Measurements from ENCODE around the gene NKIRAS2. TPM values are rescaled to one million over a fixed set of nuclear protein-coding genes. Genes with fewer than 3 reads are reported as not detected.
A peak's percentile ranks its signal among the peaks of the same experiment; 100 is the strongest.

Gene NKIRAS2
- total and polyA plus RNA-seq, 2 of the 4 experiments (the other 2 are of a cell fraction), result 25.6 to 51.8 TPM

DNA sequence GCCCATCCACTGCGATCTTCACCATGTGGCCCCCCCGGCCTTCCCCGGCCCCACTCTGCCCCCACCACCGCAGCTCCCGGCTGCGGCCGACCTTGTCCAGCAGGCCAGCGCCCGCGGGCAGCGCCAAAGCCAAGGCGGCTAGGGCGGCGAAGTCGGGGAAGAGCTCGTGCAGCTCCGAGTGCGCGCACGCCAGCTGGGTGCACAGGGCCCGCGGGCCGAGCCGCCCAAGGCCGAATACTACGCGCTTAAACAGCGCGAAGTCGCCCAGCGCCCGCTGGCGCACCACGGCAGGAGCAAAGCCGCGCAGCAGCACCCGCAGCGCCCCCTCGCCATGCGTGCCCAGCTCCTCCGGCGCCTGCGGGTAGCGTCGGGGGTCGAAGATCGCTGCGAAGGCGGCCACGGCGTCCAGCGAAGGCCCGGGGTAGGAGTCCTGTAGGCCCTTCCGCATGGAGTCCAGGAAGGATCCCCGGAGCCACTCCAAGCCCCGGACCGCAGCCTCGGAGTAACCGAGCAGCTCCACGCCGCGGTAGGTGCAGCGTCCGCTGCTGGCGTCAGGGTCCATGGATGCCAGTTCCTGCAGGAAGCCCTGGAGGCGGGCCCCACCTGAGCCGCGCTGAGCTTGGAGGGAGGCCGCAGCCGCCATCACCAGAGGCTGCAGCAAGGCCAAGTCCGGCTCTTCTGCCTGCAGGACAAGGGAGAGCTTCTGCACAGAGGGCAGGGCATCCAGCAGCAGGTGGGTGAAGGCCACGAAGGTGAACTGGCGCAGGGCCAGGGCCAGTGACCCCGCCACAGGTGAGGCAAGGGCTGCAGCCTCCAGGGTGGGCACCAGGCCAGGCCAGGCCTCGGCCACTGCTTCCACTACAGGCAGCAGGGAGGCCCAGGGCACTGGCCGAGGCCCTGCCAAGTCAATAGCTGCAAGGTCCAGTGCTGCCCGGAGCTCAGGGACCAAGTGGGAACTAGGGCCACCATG lies 20.2 kb downstream of the NKIRAS2 start:
- H2BK120ac ChIP-seq (ENCODE audit: low read depth, low read length), result no peak overlapping the region
- H3K4me1 ChIP-seq (ENCODE audit: control insufficient read depth, insufficient read depth, low read length), result no peaks in the 10 kb centered on the region
- peak overlapping the region; percentile 16 for H2AK9ac ChIP-seq (replicated peaks; ENCODE audit: low read depth, low read length, poor library complexity)
- dilution Hi-C loops (cut with HindIII; ENCODE audit: low sequenced_read_pairs, unreplicated experiment), result no loop called here
- ATAC-seq (ENCODE audit: low read depth) (peak; percentile 35; the same call in 1 of the 2 replicates), DNase-seq (no peak)
- no peak for TF ChIP-seq RAD21 (IDR thresholded peaks at IDR 0.05; ENCODE audit: low read length)
- TF ChIP-seq MAZ (IDR thresholded peaks at IDR 0.05; ENCODE audit: borderline replicate concordance, low read depth, low read length), result no peak
- TF ChIP-seq RFX5 (IDR thresholded peaks at IDR 0.05; ENCODE audit: low read depth, low read length), result no peak
- TF ChIP-seq FOS (IDR thresholded peaks at IDR 0.05; ENCODE audit: low read depth, low read length), result no peak
- no peak for TF ChIP-seq MAFK (IDR thresholded peaks at IDR 0.05; ENCODE audit: low read depth, low read length)
- no peak for TF ChIP-seq BHLHE40 (IDR thresholded peaks at IDR 0.05; ENCODE audit: low read depth, low read length)
- in situ Hi-C loops (cut with MboI; ENCODE audit: low sequenced_read_pairs), result no loop called here
- H3K23ac ChIP-seq (ENCODE audit: low read depth, low read length), result no peak overlapping the region
- no TSS peak for BruUV-seq (replicated peaks)
- H3K27ac ChIP-seq (ENCODE audit: insufficient read depth, low read length), result no peak overlapping the region
- no peaks in the 10 kb centered on the region for H3K36me3 ChIP-seq (ENCODE audit: control insufficient read depth, insufficient read depth, low read length)
- H4K5ac ChIP-seq (ENCODE audit: low read depth, low read length), result no peak overlapping the region
- WGBS, 2 experiments (ENCODE audit: extremely low coverage in 2 of 2, insufficient read length in 1 of 2), result 47% methylated on average over 61 of the region's 77 CpGs; no CpG with 5 or more reads in 1 of the 2 experiments
- H3K79me1 ChIP-seq (ENCODE audit: low read depth in 1 of 2, low read length in 2 of 2), result no peaks in the 10 kb centered on the region
- no peak overlapping the region for H2AK5ac ChIP-seq (ENCODE audit: low read depth, low read length)
- peaks cover 38% of the 10 kb centered on the region for H3K27me3 ChIP-seq (ENCODE audit: control insufficient read depth, insufficient read depth, low read length)
- intact Hi-C loops (cut with micrococcal nuclease), result no loop called here
- ChIA-PET CTCF (interaction anchor here (0.6 kb wide), 1 partner anchor 15 kb away, joined by 3 read pairs; no protein-coding TSS in a partner anchor), POLR2A (ENCODE audit: unreplicated experiment) (no interaction called here)
- H3K4me3 ChIP-seq (ENCODE audit: insufficient read depth, low read depth, low read length), result no peak overlapping the region
- H4K8ac ChIP-seq (ENCODE audit: low read depth in 2 of 2, low read length in 2 of 2), result no peak overlapping the region
- no peak overlapping the region for H3K18ac ChIP-seq (ENCODE audit: low read depth, low read length)
- no peak overlapping the region for H2AFZ ChIP-seq (replicated peaks; ENCODE audit: low read length, poor library complexity)
- H3K4ac ChIP-seq (ENCODE audit: low read depth, low read length), result no peak overlapping the region
- no peaks in the 10 kb centered on the region for H4K20me1 ChIP-seq (ENCODE audit: insufficient read depth, low read length)
- H3K4me2 ChIP-seq (ENCODE audit: low read depth, low read length), result no peak overlapping the region
- H2BK15ac ChIP-seq (ENCODE audit: low read depth, low read length), result no peak overlapping the region
- no peak overlapping the region for H4K91ac ChIP-seq (ENCODE audit: insufficient read depth, low read depth, low read length)
- no peak overlapping the region for H2BK20ac ChIP-seq (ENCODE audit: low read depth, low read length)
- H3K14ac ChIP-seq (replicated peaks; ENCODE audit: low read depth, low read length), result no peak overlapping the region
- H3K56ac ChIP-seq (ENCODE audit: extremely low read depth, insufficient read depth, low read length), result no peak overlapping the region
- no peak overlapping the region for H3K9ac ChIP-seq (ENCODE audit: low read depth, low read length)
- H3K9me3 ChIP-seq (ENCODE audit: control insufficient read depth, insufficient read depth, low read length), result no peaks in the 10 kb centered on the region
- H3K9me1 ChIP-seq (ENCODE audit: insufficient read depth, low read length), result no peaks in the 10 kb centered on the region
- no peak overlapping the region for H2BK5ac ChIP-seq (ENCODE audit: low read depth, low read length, poor library complexity, severe bottlenecking)
